Stimulated activated CD8-positive, alpha-beta memory T cell treated with anti-CD3 and anti-CD28 coated beads, Interleukin-12 subunit alpha, Interleukin-12 subunit beta, amount 100 ng/mL, for 24 hours (primary cell): Measurements from ENCODE around the gene KCNK4.

Experiments
- DNase-seq: peaks from one replicate; pipeline ENCODE4 v3.0.0-alpha.2; 2020; ENCODE audit errors: extremely low read depth

The KCNK4 gene

GRCh38 chr11:64268893-64269539 is 22.1 kb upstream of the KCNK4 start:
- no peak for DNase-seq

- DNase-seq = peak; percentile 92
Measured at GRCh38 chr11:64269540-64270220, 21.4 kb upstream of the KCNK4 start.

- DNase-seq = no peak
Measured at GRCh38 chr11:64275031-64275800, 15.9 kb upstream of the KCNK4 start.

- no peak for DNase-seq
Measured at GRCh38 chr11:64275841-64276240, 15.3 kb upstream of the KCNK4 start.

GRCh38 chr11:64276653-64277431 is 14.3 kb upstream of the KCNK4 start:
- no peak for DNase-seq

GRCh38 chr11:64278576-64279190 is 12.4 kb upstream of the KCNK4 start:
- no peak for DNase-seq

GRCh38 chr11:64281957-64282770 is 8.9 kb upstream of the KCNK4 start:
- no peak for DNase-seq

- no peak for DNase-seq
Measured at GRCh38 chr11:64283092-64283491, 8.0 kb upstream of the KCNK4 start.

- DNase-seq = peak; percentile 78
Measured at GRCh38 chr11:64284048-64284961, 6.8 kb upstream of the KCNK4 start, which contains the start of gene BAD. BAD (minus strand) TSS chr11:64284665; CDS start chr11:64284368, 297 bp downstream.

- DNase-seq = no peak
Measured at GRCh38 chr11:64284962-64285884, 5.9 kb upstream of the KCNK4 start, which contains the start of gene GPR137. GPR137 (plus strand) TSS chr11:64285848; CDS start chr11:64286525, 677 bp downstream.

GRCh38 chr11:64285885-64286800 is 5.0 kb upstream of the KCNK4 start:
- no peak for DNase-seq

- DNase-seq = no peak
Measured at GRCh38 chr11:64286801-64287159, 4.3 kb upstream of the KCNK4 start.

GRCh38 chr11:64287676-64288352 is 3.3 kb upstream of the KCNK4 start:
- no peak for DNase-seq

- no peak for DNase-seq
Measured at GRCh38 chr11:64288353-64288750, 2.8 kb upstream of the KCNK4 start.

GRCh38 chr11:64289002-64289564 is 2.0 kb upstream of the KCNK4 start:
- no peak for DNase-seq
